Mesangial cell (primary cell): ENCODE results near the gene MCM9. TPM values are rescaled to one million over a fixed set of nuclear protein-coding genes. Genes with fewer than 3 reads are reported as not detected.

Experiments
- total RNA-seq: library from RNA; depleted of rRNA; stranded (reverse); fragments of >200 nt; gene quantifications from 2 replicates; pipeline ENCODE4 v1.2.3, GENCODE V29; 2015

Gene MCM9
- total RNA-seq: 7.0 and 14.8 TPM in 2 replicates

DNA sequence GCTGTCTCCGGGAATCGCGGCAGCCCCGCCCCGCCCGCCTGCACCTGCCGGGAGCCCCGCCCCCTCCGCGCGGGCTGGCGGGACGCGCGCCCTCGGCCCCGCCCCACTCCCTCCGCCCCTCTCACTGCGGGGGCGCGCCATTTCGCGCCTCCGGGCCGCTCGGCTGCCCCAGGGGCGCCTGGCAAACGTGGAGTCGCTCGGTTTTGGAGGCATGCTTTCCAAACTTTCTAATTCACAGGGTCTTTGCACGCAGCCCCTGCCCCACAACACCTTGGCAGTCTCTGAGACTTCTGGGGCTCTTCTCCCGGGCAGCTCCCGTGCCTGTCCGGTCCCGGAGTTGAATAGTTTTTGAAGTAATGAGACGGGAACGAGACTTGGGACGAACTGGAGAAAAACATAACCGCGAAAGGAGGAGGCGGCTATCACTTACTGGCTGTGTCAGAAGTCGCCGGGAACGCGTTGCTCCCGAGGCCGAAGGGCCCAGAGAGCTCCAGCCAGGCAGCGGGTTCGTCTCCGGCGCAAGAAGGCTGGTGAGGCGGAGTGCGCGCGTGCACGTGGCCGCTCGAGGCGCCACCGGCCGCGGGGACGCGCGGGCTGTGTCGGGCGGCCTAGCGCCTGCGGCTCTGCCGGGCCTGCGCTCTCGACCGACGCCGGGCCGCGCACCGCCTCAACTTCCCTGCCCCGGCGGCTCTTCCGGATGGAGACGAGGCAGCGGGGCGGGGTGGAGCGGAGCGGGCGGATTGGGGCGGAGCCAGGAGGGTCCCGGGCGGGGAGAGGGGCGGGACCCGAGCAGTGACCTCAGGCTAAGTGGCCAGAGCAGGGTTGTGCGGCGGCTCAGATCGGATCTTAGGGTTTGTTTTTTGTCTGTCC lies at the start of gene MCM9:
TSS of gene MCM9 (minus strand) at position 699 of the 870 bp plus-strand sequence. CDS start 3,436 bp downstream, outside the sequence.

DNA sequence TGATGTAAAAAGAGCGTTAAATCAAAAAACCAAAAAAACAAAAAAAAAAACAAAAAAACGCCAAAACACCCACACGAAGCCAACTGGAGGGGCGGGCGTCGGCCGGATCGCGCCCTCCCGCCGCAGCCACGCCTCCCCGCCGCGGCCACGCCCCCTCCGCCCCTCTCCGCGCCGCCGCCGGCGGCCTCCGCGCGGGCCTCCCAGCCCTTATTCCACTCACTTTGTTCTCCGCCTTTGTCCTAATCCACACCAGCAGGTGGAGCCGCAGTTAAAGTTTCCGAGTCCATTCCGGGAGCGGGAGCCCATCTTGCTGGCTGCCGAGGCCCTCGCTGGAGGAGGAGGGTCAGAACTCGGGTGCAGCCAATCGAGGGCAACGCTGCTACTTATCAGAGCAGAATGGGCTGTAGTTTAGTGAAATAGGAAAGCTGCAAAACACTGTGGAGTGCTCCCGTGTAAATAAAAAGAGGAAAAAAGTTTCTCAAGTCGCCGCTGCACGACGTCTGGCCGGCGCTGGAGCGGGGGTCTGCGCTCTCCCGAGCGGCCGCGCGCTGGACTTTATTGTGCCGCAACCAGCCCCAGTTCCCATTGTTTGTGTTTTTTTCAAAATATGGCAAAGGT lies 41.0 kb downstream of the MCM9 start, which contains the start of gene ASF1A:
TSS of gene ASF1A (plus strand) at position 346 of the 618 bp plus-strand sequence. CDS start at position 608, 262 bp downstream.

Other genes starting within 250 kb of the MCM9 start
- gene ASF1A, start 41.0 kb downstream of the MCM9 start, total RNA-seq: 7.4 and 15.5 TPM in 2 replicates
- 0.38 and 0.49 TPM in 2 replicates for gene FAM184A, start 143.5 kb upstream of the MCM9 start, total RNA-seq